Mesendoderm (in vitro differentiated cells): ENCODE results near the gene CHST8.

Experiments
- DNase-seq: peaks from one replicate; pipeline ENCODE4 v3.0.0; 2013
- H2AK5ac ChIP-seq: 2 replicates; pipeline ENCODE4 v1.6.1; 2013; ENCODE audit warnings: low read length, inconsistent platforms
- H2BK120ac ChIP-seq: 2 replicates; pipeline ENCODE4 v1.6.1; 2013; ENCODE audit warnings: low read depth, mild to moderate bottlenecking, low read length, moderate library complexity, mixed read lengths
- H2BK15ac ChIP-seq: replicated peaks from 2 replicates; pipeline ENCODE4 v1.6.1; 2013; ENCODE audit warnings: low read depth, mild to moderate bottlenecking, moderate library complexity
- H2BK5ac ChIP-seq: 2 replicates; pipeline ENCODE4 v1.6.1; 2013; ENCODE audit warnings: low read length, inconsistent platforms
- H3K18ac ChIP-seq: 2 replicates; pipeline ENCODE4 v1.6.1; 2013; ENCODE audit warnings: mild to moderate bottlenecking, low read length, mixed read lengths
- H3K23ac ChIP-seq: one replicate; pipeline ENCODE4 v1.6.1; 2013; ENCODE audit warnings: low read length
- H3K27ac ChIP-seq: 2 replicates; pipeline ENCODE4 v1.5.1; 2013; ENCODE audit warnings: low read depth, mild to moderate bottlenecking, inconsistent platforms, low read length, moderate library complexity
- H3K27me3 ChIP-seq: 2 replicates; pipeline ENCODE4 v1.6.1; 2013; ENCODE audit warnings: low read length, control low read depth, mild to moderate bottlenecking, inconsistent platforms; ENCODE audit not compliant: insufficient read depth, poor library complexity
- H3K36me3 ChIP-seq: 2 replicates; pipeline ENCODE4 v1.6.1; 2013; ENCODE audit warnings: low read length, inconsistent platforms; ENCODE audit not compliant: control insufficient read depth, insufficient read depth
- H3K4ac ChIP-seq: one replicate; pipeline ENCODE4 v1.6.1; 2013; ENCODE audit warnings: low read depth, mild to moderate bottlenecking, low read length, moderate library complexity
- H3K4me1 ChIP-seq: 2 replicates; pipeline ENCODE4 v1.6.1; 2013; ENCODE audit warnings: low read depth, low read length, inconsistent platforms; ENCODE audit not compliant: control insufficient read depth
- H3K4me2 ChIP-seq: 2 replicates; pipeline ENCODE4 v1.6.1; 2013; ENCODE audit warnings: low read length
- H3K4me3 ChIP-seq: 2 replicates; pipeline ENCODE4 v1.5.1; 2013; ENCODE audit warnings: mild to moderate bottlenecking, low read length
- H3K56ac ChIP-seq: one replicate; pipeline ENCODE4 v1.6.1; 2013; ENCODE audit warnings: low read length
- H3K79me1 ChIP-seq: 2 replicates; pipeline ENCODE4 v1.6.1; 2013; ENCODE audit warnings: low read length, inconsistent platforms
- H3K79me2 ChIP-seq: 2 replicates; pipeline ENCODE4 v1.6.1; 2013; ENCODE audit warnings: mild to moderate bottlenecking, low read length; ENCODE audit not compliant: control insufficient read depth, insufficient read depth
- H3K9ac ChIP-seq: 2 replicates; pipeline ENCODE4 v1.6.1; 2013; ENCODE audit warnings: low read length, inconsistent platforms
- H4K5ac ChIP-seq: one replicate; pipeline ENCODE4 v1.6.1; 2013; ENCODE audit warnings: low read length
- H4K8ac ChIP-seq: one replicate; pipeline ENCODE4 v1.6.1; 2013; ENCODE audit warnings: low read depth, mild to moderate bottlenecking, control low read depth, low read length, moderate library complexity
- WGBS: extraction: QIAGEN DNeasy Blood & Tissue Kit; methylation state at CpG from one replicate; pipeline ENCODE4 v1.1.7; 2013; ENCODE audit warnings: low lambda C conversion rate, missing lambda C conversion rate; ENCODE audit not compliant: insufficient coverage; ENCODE audit errors: extremely low coverage; 5-methylcytosine and 5-hydroxymethylcytosine counted together

CHST8 gene

GRCh38 chr19:33749016-33749415 lies 127.3 kb downstream of the CHST8 start:
- Histone ChIP-seq H2BK5ac (no peak overlapping the region), H2AK5ac (no peak overlapping the region), H3K18ac (no peak overlapping the region), H3K79me2 (no peaks in the 10 kb centered on the region), H3K36me3 (no peaks in the 10 kb centered on the region), H3K27ac (no peak overlapping the region), H3K79me1 (no peaks in the 10 kb centered on the region), H3K4me2 (no peak overlapping the region), H2BK15ac (no peak overlapping the region), H4K5ac (no peak overlapping the region), H3K4me3 (no peak overlapping the region), H2BK120ac (no peak overlapping the region), H3K4me1 (no peaks in the 10 kb centered on the region), H3K9ac (no peak overlapping the region), H4K8ac (no peak overlapping the region), H3K56ac (no peak overlapping the region), H3K27me3 (no peaks in the 10 kb centered on the region), H3K4ac (no peak overlapping the region), H3K23ac (no peak overlapping the region)
- DNase-seq = no peak
- WGBS = no CpG with 5 or more reads among the region's 3 CpGs

GRCh38 chr19:33749619-33750175 lies 127.9 kb downstream of the CHST8 start:
- Histone ChIP-seq H4K5ac (no peak overlapping the region), H3K4me2 (no peak overlapping the region), H3K56ac (no peak overlapping the region), H3K27me3 (no peaks in the 10 kb centered on the region), H3K27ac (no peak overlapping the region), H3K79me1 (no peaks in the 10 kb centered on the region), H3K9ac (no peak overlapping the region), H3K4me1 (no peaks in the 10 kb centered on the region), H4K8ac (no peak overlapping the region), H3K23ac (no peak overlapping the region), H2BK15ac (no peak overlapping the region), H3K4me3 (no peak overlapping the region), H2BK5ac (no peak overlapping the region), H3K18ac (no peak overlapping the region), H3K4ac (no peak overlapping the region), H3K36me3 (no peaks in the 10 kb centered on the region), H2BK120ac (no peak overlapping the region), H3K79me2 (no peaks in the 10 kb centered on the region), H2AK5ac (no peak overlapping the region)
- no CpG with 5 or more reads among the region's 12 CpGs for WGBS
- DNase-seq = no peak

GRCh38 chr19:33750587-33751435 lies 129.1 kb downstream of the CHST8 start:
- no peak overlapping the region for H3K56ac ChIP-seq
- H3K4me3 ChIP-seq = no peak overlapping the region
- no peak overlapping the region for H3K4me2 ChIP-seq
- H3K27me3 ChIP-seq = no peaks in the 10 kb centered on the region
- no peaks in the 10 kb centered on the region for H3K79me2 ChIP-seq
- H3K18ac ChIP-seq = no peak overlapping the region
- H3K23ac ChIP-seq = no peak overlapping the region
- H2BK120ac ChIP-seq = no peak overlapping the region
- no peak overlapping the region for H3K27ac ChIP-seq
- H4K5ac ChIP-seq = no peak overlapping the region
- H4K8ac ChIP-seq = no peak overlapping the region
- DNase-seq = no peak
- no peak overlapping the region for H2BK15ac ChIP-seq
- no peak overlapping the region for H3K9ac ChIP-seq
- H3K4me1 ChIP-seq = no peaks in the 10 kb centered on the region
- no CpG with 5 or more reads among the region's 18 CpGs for WGBS
- H3K79me1 ChIP-seq = no peaks in the 10 kb centered on the region
- no peaks in the 10 kb centered on the region for H3K36me3 ChIP-seq
- H2AK5ac ChIP-seq = no peak overlapping the region
- no peak overlapping the region for H3K4ac ChIP-seq
- H2BK5ac ChIP-seq = no peak overlapping the region

GRCh38 chr19:33751436-33751770 lies 129.7 kb downstream of the CHST8 start:
- no peak overlapping the region for H4K8ac ChIP-seq
- WGBS = no CpG with 5 or more reads among the region's 5 CpGs
- H3K23ac ChIP-seq = no peak overlapping the region

GRCh38 chr19:33752018-33752800 lies 130.5 kb downstream of the CHST8 start:
- no peak overlapping the region for H2BK5ac ChIP-seq
- H4K8ac ChIP-seq = no peak overlapping the region
- H2AK5ac ChIP-seq = no peak overlapping the region

More at GRCh38 chr19:33751436-33751770, 129.7 kb downstream of the CHST8 start:
- Histone ChIP-seq H3K9ac (no peak overlapping the region), H3K27ac (no peak overlapping the region), H2BK120ac (no peak overlapping the region), H2BK15ac (no peak overlapping the region), H3K56ac (no peak overlapping the region), H3K4me3 (no peak overlapping the region), H4K5ac (no peak overlapping the region), H3K36me3 (no peaks in the 10 kb centered on the region), H3K4me2 (no peak overlapping the region), H2AK5ac (no peak overlapping the region), H3K4me1 (no peaks in the 10 kb centered on the region), H3K79me1 (no peaks in the 10 kb centered on the region), H3K79me2 (no peaks in the 10 kb centered on the region), H2BK5ac (no peak overlapping the region), H3K27me3 (no peaks in the 10 kb centered on the region), H3K18ac (no peak overlapping the region), H3K4ac (no peak overlapping the region)
- no peak for DNase-seq

More at GRCh38 chr19:33752018-33752800, 130.5 kb downstream of the CHST8 start:
- Histone ChIP-seq H2BK120ac (no peak overlapping the region), H3K56ac (no peak overlapping the region), H3K23ac (no peak overlapping the region), H3K79me2 (no peaks in the 10 kb centered on the region), H3K27me3 (no peaks in the 10 kb centered on the region), H3K4me1 (no peaks in the 10 kb centered on the region), H3K4me3 (no peak overlapping the region), H3K18ac (no peak overlapping the region), H3K36me3 (no peaks in the 10 kb centered on the region), H3K4me2 (no peak overlapping the region), H3K4ac (no peak overlapping the region), H2BK15ac (no peak overlapping the region), H4K5ac (no peak overlapping the region), H3K9ac (no peak overlapping the region), H3K27ac (no peak overlapping the region), H3K79me1 (no peaks in the 10 kb centered on the region)
- DNase-seq = no peak
- no CpG with 5 or more reads among the region's 27 CpGs for WGBS
